ENCODE results near the gene LDLRAP1.
"Not testable (repeated sequence)": the region's sequence is repeated elsewhere in the genome, so short reads cannot be mapped to it uniquely, and the experiment has no call there.

LDLRAP1 gene

GRCh38 chr1:25504706-25505595 lies 38.5 kb upstream of the LDLRAP1 start:
- no peak for TF ChIP-seq CTCF (IDR thresholded peaks at IDR 0.05; ENCODE audit: low read depth, low read length)
- DNase-seq (ENCODE audit: low read depth in 2 of 2), result peak; percentile 65 to 76

GRCh38 chr1:25505656-25506385 lies 37.6 kb upstream of the LDLRAP1 start:
- no peak for TF ChIP-seq CTCF (IDR thresholded peaks at IDR 0.05; ENCODE audit: low read depth, low read length)
- no peak overlapping the region for H3K4me3 ChIP-seq (replicated peaks in 1 of 2; ENCODE audit: low read depth in 2 of 2, low read length in 2 of 2)
- no peak for DNase-seq (ENCODE audit: low read depth in 2 of 2)

More at GRCh38 chr1:25504706-25505595, 38.5 kb upstream of the LDLRAP1 start:
- H3K4me3 ChIP-seq (replicated peaks in 1 of 2; ENCODE audit: low read depth in 2 of 2, low read length in 2 of 2), result no peak overlapping the region

GRCh38 chr1:25506566-25507463 lies 36.6 kb upstream of the LDLRAP1 start:
- DNase-seq (ENCODE audit: low read depth in 2 of 2); H3K4me3 ChIP-seq (replicated peaks in 1 of 2; ENCODE audit: low read depth in 2 of 2, low read length in 2 of 2): not testable (repeated sequence)

- no peak for TF ChIP-seq CTCF (IDR thresholded peaks at IDR 0.05; ENCODE audit: low read depth, low read length)
- no peak overlapping the region for H3K4me3 ChIP-seq (replicated peaks in 1 of 2; ENCODE audit: low read depth in 2 of 2, low read length in 2 of 2)
- no peak for DNase-seq (ENCODE audit: low read depth in 2 of 2)
Observed at GRCh38 chr1:25513666-25514065, 29.7 kb upstream of the LDLRAP1 start.

- no peak for DNase-seq (ENCODE audit: low read depth in 2 of 2)
- TF ChIP-seq CTCF (IDR thresholded peaks at IDR 0.05; ENCODE audit: low read depth, low read length), result no peak
Observed at GRCh38 chr1:25515033-25515432, 28.4 kb upstream of the LDLRAP1 start.

GRCh38 chr1:25516686-25517085 lies 26.7 kb upstream of the LDLRAP1 start:
- TF ChIP-seq CTCF (IDR thresholded peaks at IDR 0.05; ENCODE audit: low read depth, low read length), result no peak
- no peak overlapping the region for H3K4me3 ChIP-seq (replicated peaks in 1 of 2; ENCODE audit: low read depth in 2 of 2, low read length in 2 of 2)
- DNase-seq (ENCODE audit: low read depth in 2 of 2), result no peak

More at GRCh38 chr1:25515033-25515432, 28.4 kb upstream of the LDLRAP1 start:
- no peak overlapping the region for H3K4me3 ChIP-seq (replicated peaks in 1 of 2; ENCODE audit: low read depth in 2 of 2, low read length in 2 of 2)

Measured in cardiac fibroblast (primary cell).